Suprapubic skin (tissue), 4 donors: ENCODE measurements around the gene NADK2. TPM values are rescaled to one million over a fixed set of nuclear protein-coding genes. Genes with fewer than 3 reads are reported as not detected.

Experiments used
- DNase-seq, 2 donors: peaks; one replicate each; pipeline ENCODE4 v3.0.0-alpha.2; 2019; ENCODE audit warnings: low spot score in 2 of 2
- H3K27ac ChIP-seq: fragments of 200-600 bp; sonication (generic); one replicate; pipeline ENCODE4 v1.5.1; 2019
- H3K27me3 ChIP-seq: fragments of 200-600 bp; sonication (generic); one replicate; pipeline ENCODE4 v1.5.1; 2019
- H3K36me3 ChIP-seq: fragments of 200-600 bp; sonication (generic); one replicate; pipeline ENCODE4 v1.5.1; 2019
- H3K4me1 ChIP-seq: fragments of 200-600 bp; sonication (generic); one replicate; pipeline ENCODE4 v1.5.1; 2019
- H3K4me3 ChIP-seq: fragments of 200-600 bp; sonication (generic); one replicate; pipeline ENCODE4 v1.5.1; 2019; ENCODE audit warnings: mild to moderate bottlenecking
- H3K9me3 ChIP-seq: fragments of 200-600 bp; sonication (generic); one replicate; pipeline ENCODE4 v1.5.1; 2019
- CTCF ChIP-seq, 2 donors: fragments of 200-600 bp in 1 of 2; fragments of 450-650 bp in 1 of 2; sonication (generic) in 1 of 2; IDR thresholded peaks; one replicate each; pipeline ENCODE4 v1.5.1; 2016 to 2019; ENCODE audit warnings: antibody characterized with exemption in 2 of 2, mild to moderate bottlenecking in 1 of 2, moderate library complexity in 1 of 2
- EP300 ChIP-seq: sonication (generic); formaldehyde crosslinking; IDR thresholded peaks from one replicate; pipeline ENCODE4 v1.6.1; 2017; ENCODE audit warnings: antibody characterized with exemption
- POLR2A ChIP-seq, 2 donors: fragments of 450-650 bp; IDR thresholded peaks; one replicate each; pipeline ENCODE4 v1.6.1; 2017; ENCODE audit warnings: antibody characterized with exemption in 2 of 2, mild to moderate bottlenecking in 2 of 2, moderate library complexity in 2 of 2
- POLR2AphosphoS5 ChIP-seq, 3 donors: sonication (generic); formaldehyde crosslinking; IDR thresholded peaks; one replicate each; pipeline ENCODE4 v1.6.1; 2017; ENCODE audit warnings: antibody characterized with exemption in 3 of 3
- WGBS: methylation state at CpG from one replicate; pipeline ENCODE4 v1.1.5; 2018; 5-methylcytosine and 5-hydroxymethylcytosine counted together
- total RNA-seq, 4 donors: library from RNA; depleted of rRNA; stranded (reverse); fragments of >200 nt; gene quantifications; one replicate each; pipeline ENCODE4 v1.1.0, GENCODE V29; 2016

The NADK2 gene
- total RNA-seq, 4 donors from 2014 or later, result 12.3 to 18.4 (median 15.7) TPM

DNA sequence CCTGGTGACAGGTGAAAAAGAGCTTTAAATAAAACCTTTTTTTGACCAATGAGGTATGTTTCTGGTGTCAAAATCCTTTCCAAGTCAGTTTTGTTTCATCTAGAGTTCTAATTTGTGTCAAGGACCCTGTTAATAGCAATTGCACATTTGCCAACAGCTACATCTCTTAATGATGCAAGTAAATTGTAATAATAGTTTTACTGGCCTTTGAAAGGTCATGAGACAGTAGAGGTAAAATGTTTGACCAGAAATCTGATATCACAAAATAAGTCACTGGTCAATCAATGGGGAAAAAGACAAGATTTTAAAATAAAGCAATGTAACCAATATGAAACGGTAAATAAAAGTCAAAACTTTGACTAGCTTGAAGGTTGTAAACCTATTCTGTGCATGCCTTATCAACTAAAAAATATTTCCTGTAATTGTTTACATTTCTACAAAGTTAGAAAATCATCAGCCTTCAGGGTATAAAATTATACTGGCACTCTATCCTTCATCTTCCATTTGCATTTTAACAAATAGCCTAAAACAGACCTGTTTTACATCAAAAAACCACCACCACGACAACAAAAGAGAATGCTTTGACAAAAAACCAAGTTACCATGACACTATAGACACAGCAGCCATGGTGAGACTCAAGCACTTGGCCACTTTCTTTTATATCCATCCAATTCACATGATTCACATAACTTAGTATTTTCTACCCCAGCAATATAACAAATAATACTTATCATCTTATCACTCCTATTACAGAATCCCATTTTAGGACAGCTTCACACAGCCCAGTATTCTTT, 3.0 kb downstream of the NADK2 start:
- WGBS, result 60% methylated on average over 2 of the region's 2 CpGs
- H3K4me1 ChIP-seq, result peaks cover 31% of the 10 kb centered on the region
- H3K9me3 ChIP-seq, result no peaks in the 10 kb centered on the region
- no peak for DNase-seq
- no peaks in the 10 kb centered on the region for H3K27me3 ChIP-seq
- no peak for TF ChIP-seq CTCF (IDR thresholded peaks at IDR 0.05)
- no peak for TF ChIP-seq POLR2A (IDR thresholded peaks at IDR 0.05)
- TF ChIP-seq EP300, result no peak
- TF ChIP-seq POLR2AphosphoS5 (IDR thresholded peaks at IDR 0.05), result no peak
- H3K4me3 ChIP-seq, result no peak overlapping the region
- H3K27ac ChIP-seq, result no peak overlapping the region
- H3K36me3 ChIP-seq, result no peaks in the 10 kb centered on the region

GRCh38 chr5:36237751-36238150, 4.0 kb downstream of the NADK2 start:
- H3K9me3 ChIP-seq, result no peaks in the 10 kb centered on the region
- 86% methylated on average over 2 of the region's 2 CpGs for whole genome bisulfite sequencing
- TF ChIP-seq POLR2AphosphoS5 (IDR thresholded peaks at IDR 0.05) (no peak), EP300 (no peak), CTCF (IDR thresholded peaks at IDR 0.05) (no peak), POLR2A (IDR thresholded peaks at IDR 0.05) (no peak)
- DNase-seq, result no peak
- no peaks in the 10 kb centered on the region for H3K27me3 ChIP-seq
- peaks cover 29% of the 10 kb centered on the region for H3K4me1 ChIP-seq
- H3K27ac ChIP-seq, result no peak overlapping the region
- H3K36me3 ChIP-seq, result no peaks in the 10 kb centered on the region
- no peak overlapping the region for H3K4me3 ChIP-seq

- Histone ChIP-seq H3K36me3 (no peaks in the 10 kb centered on the region), H3K27me3 (no peaks in the 10 kb centered on the region), H3K27ac (no peak overlapping the region), H3K4me3 (no peak overlapping the region), H3K4me1 (peaks cover 23% of the 10 kb centered on the region), H3K9me3 (no peaks in the 10 kb centered on the region)
- TF ChIP-seq CTCF (IDR thresholded peaks at IDR 0.05), result no peak
- no peak for TF ChIP-seq POLR2A (IDR thresholded peaks at IDR 0.05)
- no peak for TF ChIP-seq EP300
- TF ChIP-seq POLR2AphosphoS5 (IDR thresholded peaks at IDR 0.05), result no peak
- no peak for DNase-seq
Observed at GRCh38 chr5:36236801-36237200, 4.9 kb downstream of the NADK2 start.

DNA sequence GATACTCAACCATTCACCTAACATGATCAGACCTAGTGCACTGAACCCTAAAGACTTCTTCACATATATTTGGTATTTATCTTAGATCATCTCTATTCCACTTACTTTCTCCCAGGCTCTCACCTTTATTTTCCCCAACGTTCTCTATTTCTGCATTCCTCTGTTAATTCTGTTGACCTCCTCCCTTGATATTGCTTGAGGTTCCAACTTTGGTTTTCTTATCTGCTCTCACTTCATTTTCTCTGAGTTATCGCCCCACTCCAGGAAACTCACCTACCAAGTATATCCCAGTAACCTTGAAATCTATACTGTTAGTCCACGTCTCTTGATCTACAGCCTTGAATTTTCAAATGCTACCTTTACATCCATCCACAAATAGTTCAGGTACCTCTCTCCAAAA, 9.2 kb downstream of the NADK2 start:
- no peak overlapping the region for H3K27ac ChIP-seq
- H3K4me1 ChIP-seq, result no peaks in the 10 kb centered on the region
- no peak for DNase-seq

More for the DNA sequence above, 9.2 kb downstream of the NADK2 start:
- Histone ChIP-seq H3K27me3 (no peaks in the 10 kb centered on the region), H3K9me3 (no peaks in the 10 kb centered on the region), H3K36me3 (no peaks in the 10 kb centered on the region), H3K4me3 (no peak overlapping the region)
- WGBS, result 88% methylated on average over 3 of the region's 3 CpGs
- TF ChIP-seq EP300, result no peak
- no peak for TF ChIP-seq POLR2AphosphoS5 (IDR thresholded peaks at IDR 0.05)
- no peak for TF ChIP-seq CTCF (IDR thresholded peaks at IDR 0.05)
- TF ChIP-seq POLR2A (IDR thresholded peaks at IDR 0.05), result no peak
